Measurements from ENCODE around the gene EEF2K.

GRCh38 chr16:22205577-22206012 is 483 bp upstream of the EEF2K start:
- TF ChIP-seq CTCF (IDR thresholded peaks at IDR 0.05 in 2 of 3, conservative IDR thresholded peaks at IDR 0.05 in 1 of 3; ENCODE audit: borderline replicate concordance in 1 of 3, insufficient read depth in 1 of 3, low read depth in 2 of 3, low read length in 2 of 3) (no peak), POLR2A (IDR thresholded peaks at IDR 0.05; ENCODE audit: borderline replicate concordance, extremely low read depth, insufficient read depth, insufficient read length) (no peak), POLR2AphosphoS5 (IDR thresholded peaks at IDR 0.05; ENCODE audit: low read depth, low read length) (no peak), JUND (IDR thresholded peaks at IDR 0.05) (no peak), MAX (IDR thresholded peaks at IDR 0.05) (no peak), EZH2phosphoT487 (IDR thresholded peaks at IDR 0.05; ENCODE audit: borderline replicate concordance) (no peak), TCF7L2 (IDR thresholded peaks at IDR 0.05; ENCODE audit: borderline replicate concordance, extremely low read depth, insufficient read depth, insufficient read length) (no peak), CEBPB (IDR thresholded peaks at IDR 0.05; ENCODE audit: low read depth) (no peak; the same call in 1 of the 2 replicates)
